Stimulated activated CD8-positive, alpha-beta memory T cell treated with anti-CD3 and anti-CD28 coated beads, Interleukin-7, amount 100 ng/mL, for 4 hours (primary cell): ENCODE results near the gene IL1RN.

ENCODE experiments used
- DNase-seq, 2 donors: peaks; one replicate each; pipeline ENCODE4 v3.0.0-alpha.2; 2020; ENCODE audit warnings: low read depth in 2 of 2

The IL1RN gene

DNA sequence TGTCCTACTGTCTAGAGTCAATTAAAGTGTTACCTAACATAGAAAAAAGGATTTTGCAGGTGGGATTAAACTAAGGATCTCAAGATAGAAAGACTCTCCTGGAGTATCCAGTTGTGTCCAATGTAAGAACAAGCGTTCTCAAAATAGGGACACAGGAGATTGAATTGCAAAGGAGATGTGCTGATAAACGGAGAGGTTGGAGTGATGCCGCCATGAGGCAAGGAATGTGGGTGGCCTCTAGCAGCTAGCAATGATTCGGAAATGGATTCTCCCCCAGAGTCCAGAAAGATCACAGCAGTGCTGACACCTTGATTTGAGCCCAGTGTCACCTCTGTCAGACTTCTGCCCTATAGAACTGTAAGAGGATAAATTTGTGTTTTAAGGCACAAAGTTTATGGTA lies 24.1 kb upstream of the IL1RN start:
- DNase-seq = no peak

DNA sequence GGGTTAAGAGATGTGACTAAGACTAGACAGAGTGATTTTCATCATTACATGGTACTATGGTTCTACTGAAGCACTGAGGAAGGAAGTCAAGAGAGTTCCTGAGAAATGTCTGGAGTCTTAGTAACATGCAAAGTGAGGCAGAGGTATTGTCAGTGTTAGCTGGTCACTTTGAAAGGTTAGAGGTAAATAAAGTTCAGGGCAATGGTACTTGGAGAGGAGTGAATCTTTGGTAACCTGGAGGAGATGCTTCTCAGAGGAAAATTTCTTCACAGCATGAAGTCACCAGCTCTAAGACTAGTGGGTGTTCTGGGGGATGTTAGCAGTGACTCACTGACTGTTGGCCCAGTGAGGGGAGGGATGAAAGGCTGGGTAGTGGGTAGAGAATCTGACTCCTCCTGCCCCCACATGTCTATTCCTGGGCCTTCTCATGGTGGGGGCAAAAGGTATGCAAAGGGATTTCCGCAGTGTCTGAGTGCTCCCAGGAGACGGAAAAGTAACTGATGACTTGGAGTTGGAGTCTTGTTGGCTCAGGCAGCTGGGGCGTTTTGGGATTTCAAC lies 23.3 kb upstream of the IL1RN start:
- no peak for DNase-seq

DNA sequence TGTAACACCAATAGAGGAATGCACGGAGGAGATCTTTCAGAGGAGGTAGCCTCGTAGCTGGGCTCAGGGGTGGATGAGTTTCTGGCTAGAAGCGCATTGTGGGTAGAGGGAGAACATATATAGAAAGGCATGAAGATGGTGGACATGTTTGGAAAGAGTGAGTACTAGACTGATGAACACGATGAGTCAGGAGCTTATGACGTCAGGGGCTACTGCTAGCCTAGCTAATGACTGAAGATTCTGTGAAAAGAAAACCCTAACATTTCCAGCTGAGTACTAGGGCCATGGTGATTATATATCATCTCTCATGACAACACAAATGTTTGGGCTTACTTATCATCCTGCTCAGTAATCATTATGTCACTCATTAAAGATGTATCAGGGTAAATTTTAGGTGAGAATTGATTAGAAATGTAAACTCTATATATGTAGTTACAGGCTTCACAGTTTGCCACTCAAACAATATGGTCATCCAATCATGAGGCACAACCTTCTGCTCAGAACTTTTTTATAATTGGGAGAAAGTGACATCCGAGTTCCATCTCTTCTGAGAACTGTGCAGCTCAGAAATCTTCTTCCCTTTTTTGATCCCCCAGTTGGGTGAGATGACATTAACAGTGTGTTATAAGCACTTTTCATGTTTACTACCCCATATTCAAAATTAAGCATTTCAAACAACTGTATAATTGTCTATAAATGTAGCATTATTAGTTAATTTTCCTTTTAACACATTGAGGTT lies 22.2 kb upstream of the IL1RN start:
- peak in 1 of 2 donors; percentile 29 for DNase-seq

DNA sequence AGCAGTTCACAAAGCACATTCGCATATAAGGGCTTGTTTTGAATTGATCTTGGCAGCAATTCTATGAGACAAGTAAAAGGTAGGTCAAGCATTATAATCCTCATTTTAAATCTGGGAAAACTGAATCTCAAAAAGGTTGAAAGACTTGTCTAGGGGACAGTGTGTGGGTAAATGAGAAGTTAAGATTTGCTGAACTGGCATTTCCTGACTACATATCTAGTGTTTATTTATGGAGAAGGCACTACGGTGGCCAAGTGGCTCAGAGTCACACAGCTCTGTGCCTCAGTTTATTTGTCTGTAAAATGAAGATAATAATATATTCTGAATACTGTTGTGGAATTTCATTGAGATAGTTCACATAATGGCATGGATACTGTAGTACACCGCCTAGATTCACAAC lies 16.3 kb upstream of the IL1RN start:
- DNase-seq = no peak

DNA sequence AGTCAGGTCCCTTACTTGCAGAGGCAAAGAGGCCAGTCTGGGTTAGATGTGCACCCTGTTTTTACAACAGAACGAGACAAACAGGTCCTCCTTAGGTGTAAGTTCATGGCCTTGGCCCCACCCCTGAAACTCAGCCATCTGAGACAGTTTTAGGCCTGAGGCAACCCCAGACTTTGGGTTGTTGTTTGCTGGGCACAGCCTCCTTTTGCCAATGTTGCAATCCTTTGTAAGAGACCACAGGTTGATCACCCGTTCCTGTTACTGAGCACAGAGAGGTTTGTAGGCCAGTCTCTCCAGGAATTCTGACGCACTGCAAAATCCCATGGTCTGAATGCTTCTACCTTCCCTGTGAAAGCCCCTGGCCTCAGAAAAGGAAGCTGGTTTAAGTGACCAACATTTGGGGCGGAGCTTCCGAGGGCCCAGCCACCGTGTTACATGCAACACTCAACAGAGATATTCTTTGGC lies 15.5 kb upstream of the IL1RN start:
- DNase-seq = no peak

DNA sequence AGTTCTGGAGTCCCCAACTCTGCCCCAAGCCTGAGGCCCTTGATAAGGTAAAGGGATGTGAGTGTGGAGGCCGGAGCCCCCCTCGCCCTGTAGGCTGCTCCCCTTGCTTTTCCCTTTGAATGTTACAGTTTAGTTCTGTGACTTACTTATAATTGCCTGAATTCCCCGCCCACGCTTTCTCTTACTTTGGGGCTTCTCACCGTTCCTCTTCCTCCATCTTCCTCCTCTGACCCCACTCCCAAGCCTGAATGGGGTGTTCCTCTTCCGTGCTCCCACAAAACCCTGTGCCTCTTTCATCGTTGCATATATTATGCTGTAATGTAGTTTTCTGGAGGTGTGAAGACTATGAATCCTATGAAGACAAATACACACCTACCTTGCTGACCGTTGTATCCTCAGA lies 15.0 kb upstream of the IL1RN start:
- no peak for DNase-seq

DNA sequence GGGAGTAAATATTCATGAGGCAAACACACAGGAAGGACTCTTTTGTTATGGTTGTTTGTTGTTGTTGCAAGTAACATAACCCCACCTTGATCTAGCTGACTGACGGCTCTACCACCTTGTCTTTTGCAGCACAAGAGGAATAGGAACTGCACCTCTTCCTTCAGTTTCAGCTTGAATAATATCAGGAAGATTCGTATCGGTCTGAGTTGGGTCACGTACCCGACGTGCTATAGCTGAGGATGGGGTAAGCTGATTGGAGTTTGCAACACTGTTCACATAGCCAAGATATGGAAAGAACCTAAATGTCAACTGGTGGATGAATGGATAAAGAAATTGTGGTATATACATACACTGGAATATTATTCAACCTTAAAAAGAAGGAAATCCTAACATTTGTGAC lies 14.5 kb upstream of the IL1RN start:
- no peak for DNase-seq

DNA sequence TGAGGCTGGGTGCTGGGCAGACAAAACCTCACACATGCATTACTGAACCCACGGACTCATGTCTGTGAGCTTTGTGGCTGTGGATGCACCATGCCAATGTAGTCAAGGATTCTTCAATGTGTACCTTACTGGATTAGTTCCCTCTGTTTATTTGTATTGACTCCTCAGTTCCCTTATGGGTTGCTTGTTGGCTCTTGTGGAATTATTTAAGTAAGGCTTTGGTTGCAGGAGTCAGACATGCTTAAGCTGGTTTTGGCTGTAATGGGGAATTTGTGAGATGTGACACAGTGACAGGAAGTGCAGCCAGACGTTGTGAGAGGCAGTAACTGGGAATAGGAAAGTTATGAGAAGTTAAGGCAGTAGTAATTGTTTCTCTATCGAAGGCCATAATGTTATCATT lies 13.6 kb upstream of the IL1RN start:
- no peak for DNase-seq

DNA sequence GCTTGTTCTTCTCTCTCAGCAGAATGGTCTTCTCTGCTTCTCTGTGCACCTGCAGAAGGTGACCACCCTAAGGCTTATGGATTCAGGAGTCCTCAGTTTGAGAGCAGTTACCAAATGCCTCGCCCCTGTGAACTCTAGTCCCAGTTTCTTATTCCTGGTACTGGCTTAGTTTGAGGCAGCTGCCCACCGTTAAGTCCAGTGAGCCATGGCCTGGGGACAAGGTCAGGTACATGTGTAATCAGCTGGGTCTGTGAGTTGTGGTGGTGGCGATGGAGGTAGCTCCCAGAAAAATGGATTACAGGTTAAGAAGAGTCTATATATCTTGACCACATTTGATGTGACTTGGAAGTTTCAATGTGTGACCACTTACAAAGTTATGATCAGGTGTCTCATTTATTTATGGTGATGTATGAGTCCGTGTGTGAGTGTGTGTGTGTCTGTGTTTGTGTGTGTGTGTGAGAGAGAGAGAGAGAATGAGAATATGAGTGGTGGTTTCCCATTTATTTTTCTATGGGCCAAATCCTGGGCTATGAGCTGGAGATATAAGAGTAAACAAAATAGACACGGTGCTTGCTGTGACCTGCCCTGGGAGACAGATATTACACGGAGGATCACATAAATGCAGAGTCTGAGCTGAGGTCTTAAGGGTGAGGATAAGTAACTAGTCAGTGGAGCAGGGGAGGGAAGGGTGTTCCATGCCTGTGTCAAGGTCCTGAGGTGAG lies 13.0 kb upstream of the IL1RN start:
- DNase-seq = no peak

DNA sequence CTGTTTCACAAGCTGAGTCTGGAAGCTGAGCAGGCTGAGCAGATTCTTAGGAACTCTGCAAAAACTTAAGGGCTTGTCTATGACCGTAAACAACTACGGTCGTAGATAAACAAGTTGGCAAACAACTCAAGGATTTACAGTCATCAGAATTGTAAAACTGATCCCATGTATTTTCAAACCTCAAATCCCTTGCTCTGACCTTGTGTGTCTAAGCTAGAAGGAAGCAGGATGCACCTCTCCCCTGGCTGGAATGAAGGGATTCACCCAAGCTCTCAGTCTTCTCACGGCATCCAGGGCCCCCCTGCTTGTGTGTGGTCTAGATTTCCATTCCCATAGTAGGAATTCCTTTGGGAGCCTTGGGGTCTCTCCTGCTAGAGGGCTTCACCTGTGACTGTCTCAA lies 12.4 kb upstream of the IL1RN start:
- no peak for DNase-seq

DNA sequence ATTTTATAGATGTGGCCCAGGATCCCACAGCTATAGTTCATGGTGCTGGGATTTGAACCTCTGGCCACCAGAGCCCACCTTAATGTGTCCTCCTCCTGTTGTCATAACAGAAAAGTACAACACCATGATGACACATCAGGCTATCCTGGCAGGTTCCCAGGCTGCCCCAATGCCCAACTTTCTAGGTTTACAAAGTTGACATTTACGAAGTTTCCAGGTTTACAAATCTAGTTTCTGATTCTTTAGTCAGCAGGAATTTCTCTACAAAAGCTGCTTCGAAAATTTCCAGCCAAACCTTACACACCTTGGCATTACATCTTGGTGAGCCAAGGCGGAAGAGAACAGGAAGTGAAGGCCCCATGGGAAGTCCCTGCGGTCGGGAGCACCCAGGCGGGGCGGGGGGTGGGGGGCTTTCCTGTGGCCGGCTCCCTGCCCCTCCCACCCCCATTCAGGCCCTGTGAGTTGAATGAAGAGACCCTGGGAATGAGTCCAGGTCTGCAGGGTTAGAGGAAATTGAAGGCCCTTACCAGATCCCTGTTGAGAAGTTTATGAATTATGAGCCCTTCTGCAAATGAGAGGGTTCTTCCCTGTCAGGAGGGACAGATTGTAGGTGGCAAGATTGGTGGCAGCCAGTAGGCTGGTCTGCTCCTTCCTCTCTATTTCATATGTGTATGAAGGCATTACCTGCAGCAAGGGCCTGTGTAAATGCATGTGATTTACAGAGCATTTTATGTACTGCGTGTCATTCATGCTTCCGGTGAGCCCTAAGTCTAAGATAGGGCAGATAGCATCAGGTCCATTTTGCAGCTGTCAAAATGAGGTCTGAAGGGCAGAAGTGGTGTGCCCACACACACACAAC lies 11.1 kb upstream of the IL1RN start:
- no peak for DNase-seq

DNA sequence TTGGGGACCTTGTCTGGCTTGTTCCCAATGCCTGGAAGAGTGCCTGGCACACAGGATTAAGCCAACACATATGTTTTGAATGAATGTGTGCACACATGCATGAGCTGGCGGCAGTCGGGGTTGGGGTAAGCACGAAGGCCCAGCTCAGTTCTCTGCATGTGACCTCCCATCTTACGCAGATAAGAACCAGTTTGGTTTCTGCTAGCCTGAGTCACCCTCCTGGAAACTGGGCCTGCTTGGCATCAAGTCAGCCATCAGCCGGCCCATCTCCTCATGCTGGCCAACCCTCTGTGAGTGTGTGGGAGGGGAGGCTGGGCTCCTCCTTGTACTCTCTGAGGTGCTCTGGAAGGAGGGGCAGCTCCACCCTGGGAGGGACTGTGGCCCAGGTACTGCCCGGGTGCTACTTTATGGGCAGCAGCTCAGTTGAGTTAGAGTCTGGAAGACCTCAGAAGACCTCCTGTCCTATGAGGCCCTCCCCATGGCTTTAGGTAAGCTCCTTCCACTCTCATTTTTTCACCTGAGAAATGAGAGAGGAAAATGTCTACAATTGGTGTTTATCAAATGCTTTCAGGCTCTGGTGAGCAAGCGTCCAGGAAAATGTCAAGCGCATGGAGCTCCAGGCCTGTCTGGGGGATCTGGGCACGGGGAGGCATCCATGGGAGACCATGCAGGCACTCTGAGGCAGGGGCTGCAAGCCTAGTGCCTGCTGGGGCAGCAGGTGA lies 9.7 kb upstream of the IL1RN start:
- DNase-seq = no peak

DNA sequence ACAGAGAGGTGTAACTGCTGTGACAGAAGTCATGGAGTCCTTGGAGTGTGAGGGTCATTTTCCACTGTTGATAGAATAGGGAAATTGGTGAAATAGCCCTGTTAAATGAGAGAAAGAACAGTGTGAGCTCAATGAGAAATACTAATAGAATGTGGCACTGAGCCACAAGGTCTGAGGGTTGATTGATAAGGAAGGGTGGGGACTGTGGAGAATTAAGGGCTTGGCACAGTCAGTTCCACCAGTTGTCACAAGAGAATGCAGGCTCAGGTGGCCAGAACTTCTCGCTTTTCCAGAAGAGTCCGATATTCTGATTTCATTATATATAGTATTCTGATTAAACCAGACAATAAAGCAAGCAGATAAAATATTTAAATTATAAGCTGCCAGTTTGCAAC lies 9.1 kb upstream of the IL1RN start:
- DNase-seq = no peak

DNA sequence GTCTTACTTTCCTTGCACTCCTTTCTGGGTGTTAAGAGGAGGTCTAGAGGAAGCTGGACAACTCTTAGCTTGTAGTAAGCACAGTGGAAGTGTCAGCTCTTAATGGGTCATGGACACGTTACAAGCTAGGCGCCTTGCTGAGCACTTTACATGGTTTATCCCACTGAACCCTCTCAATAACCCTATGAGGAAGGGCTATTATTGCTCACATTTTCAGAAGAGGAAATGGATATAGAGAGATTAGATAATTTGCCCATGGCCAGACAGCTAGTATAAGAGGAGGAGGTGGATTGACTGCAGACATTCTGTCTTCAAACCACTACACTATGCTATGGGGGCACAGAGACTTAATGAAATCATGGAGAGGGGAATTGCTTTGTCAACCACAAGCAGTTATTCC lies 8.3 kb upstream of the IL1RN start:
- DNase-seq = no peak

DNA sequence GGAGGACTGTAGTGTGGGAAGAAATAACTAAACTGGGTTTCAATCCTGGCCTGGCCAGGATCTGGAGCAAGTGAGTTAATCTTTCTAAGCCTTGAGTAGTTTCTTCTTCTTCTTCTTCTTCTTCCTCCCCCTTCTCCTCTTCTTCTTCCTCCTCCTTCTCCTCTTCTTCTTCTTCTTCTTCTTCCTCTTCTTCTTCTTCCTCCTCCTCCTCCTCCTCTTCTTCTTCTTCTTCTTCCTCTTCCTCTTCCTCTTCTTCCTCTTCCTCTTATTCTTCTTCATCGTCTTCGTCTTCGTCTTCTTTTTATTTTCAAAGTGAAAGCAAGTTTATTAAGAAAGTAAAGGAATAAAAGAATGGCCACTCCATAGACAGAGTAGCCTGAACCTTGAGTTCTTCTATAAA lies 6.5 kb upstream of the IL1RN start:
- DNase-seq = no peak

DNA sequence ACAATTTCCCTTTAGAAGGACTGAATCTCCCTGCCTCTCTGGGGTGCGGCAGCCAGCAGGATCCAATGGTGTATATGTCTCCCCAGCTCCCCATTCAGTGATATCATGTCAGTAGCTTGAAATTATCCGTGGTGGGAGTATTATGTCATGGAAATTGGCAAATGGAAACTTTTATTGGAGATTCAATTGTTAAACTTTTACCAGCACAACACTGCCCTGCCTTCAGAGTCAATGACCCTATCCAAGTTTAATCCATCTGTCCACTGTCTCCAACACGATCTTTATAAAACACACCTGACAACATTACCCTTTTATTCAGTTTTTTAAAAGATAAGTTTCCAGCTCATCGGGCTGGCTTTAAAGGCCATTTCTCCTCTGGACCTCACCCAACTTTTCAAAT lies 5.0 kb upstream of the IL1RN start:
- DNase-seq = no peak

DNA sequence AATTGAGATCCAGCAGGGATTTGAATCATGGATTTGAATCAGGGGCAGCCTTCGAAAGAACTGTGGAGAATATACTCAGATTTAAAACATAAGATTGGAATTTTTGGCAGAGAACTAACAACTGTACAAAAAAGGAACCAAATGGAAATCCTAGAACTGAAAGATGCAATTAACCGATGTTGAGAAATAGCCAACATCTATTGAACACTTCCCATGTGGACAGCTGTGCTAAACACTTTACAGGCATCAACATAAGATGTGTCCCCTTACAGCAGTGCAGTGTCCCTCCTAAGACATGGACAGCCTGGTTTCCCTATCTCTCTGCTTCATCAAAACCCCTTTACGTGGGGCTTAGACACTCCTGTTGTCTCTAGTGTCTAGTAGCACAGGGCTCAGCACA lies 3.7 kb upstream of the IL1RN start:
- no peak for DNase-seq

DNA sequence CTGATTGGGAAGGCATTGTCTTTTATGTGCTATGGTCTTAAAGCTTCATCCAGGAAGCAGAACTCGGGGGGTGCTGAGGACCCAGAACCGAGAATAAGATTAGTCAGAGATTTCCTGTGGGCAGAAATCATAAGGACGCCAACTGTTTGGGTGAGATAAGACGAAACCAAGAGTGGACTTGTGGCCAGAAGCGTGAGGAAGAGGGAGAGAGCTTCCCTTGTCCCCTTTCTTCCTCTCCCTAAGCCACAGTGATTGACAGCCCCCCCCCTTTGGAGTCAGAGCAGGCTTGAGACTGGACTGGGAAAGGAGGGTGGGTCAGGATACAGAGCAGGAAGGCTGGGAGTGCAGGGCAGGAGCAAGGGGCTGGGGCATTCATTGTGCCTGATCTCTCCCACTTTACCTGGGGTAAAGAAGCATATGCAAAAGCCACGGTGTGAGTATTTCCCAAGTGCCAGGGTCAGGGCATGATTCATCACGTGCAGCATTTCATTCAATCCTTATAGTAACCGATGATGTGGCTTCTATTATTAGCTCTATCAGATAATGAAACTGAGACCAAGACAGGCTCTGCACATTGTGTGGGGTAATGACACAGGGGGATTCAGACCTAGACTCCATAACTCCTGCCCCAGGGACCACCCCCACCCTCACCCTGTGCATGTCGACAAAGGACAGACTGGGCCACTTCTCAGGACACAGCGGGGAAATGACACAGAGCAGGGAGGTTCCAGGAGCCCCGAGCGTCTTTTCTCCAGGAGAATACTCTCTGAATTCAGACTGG lies 3.0 kb upstream of the IL1RN start:
- no peak for DNase-seq

DNA sequence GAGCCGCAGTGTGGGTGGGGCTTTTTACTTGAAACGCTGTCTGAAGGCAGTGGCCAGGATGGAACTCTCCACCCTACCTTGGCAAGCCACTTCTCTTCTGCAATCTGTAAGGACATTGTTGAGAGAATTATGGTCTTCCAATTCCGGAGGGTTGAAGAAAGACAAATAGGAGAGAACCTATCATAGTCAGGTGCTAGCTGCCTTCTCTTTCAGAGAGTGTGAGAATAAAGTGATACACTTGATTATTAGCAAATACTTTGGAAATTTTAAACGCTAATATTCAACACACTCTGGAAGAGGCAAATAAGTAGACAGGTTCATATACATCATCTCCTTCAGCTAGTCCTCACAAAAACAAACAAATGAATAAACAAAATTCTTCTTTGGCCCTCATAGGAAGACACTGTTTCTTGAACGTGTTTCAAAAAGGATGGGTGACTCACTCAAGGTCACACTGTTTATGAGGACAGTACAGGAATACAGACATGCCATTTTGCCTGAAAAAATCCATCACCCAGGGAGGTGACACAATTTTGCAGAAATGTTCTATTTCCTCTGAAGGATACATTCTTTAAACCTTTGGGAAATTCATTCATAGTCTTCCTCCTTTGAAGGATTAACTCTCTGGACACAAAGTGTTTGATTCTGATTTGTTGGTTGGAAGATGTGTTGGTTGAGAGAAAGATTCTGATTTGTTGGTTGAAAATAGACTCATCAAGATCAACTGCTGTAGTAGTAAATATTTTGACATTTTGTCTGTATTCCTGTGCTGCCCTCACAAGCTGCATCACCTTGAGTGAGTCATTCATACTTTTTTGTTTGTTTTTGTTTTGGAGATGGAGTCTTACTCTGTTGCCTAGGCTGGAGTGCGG lies 2.2 kb upstream of the IL1RN start:
- no peak for DNase-seq
